HG02885 (cell line): ENCODE results near the gene SERPINB1.
"Not testable (repeated sequence)": the region's sequence is repeated elsewhere in the genome, so short reads cannot be mapped to it uniquely, and the experiment has no call there.

Source experiments
- ATAC-seq: cut with Tn5 transposase; IDR thresholded peaks from one replicate; pipeline ENCODE4 v1.9.1; 2021; ENCODE audit warnings: mild to moderate bottlenecking; ENCODE audit not compliant: unreplicated experiment, poor library complexity

Gene SERPINB1

DNA sequence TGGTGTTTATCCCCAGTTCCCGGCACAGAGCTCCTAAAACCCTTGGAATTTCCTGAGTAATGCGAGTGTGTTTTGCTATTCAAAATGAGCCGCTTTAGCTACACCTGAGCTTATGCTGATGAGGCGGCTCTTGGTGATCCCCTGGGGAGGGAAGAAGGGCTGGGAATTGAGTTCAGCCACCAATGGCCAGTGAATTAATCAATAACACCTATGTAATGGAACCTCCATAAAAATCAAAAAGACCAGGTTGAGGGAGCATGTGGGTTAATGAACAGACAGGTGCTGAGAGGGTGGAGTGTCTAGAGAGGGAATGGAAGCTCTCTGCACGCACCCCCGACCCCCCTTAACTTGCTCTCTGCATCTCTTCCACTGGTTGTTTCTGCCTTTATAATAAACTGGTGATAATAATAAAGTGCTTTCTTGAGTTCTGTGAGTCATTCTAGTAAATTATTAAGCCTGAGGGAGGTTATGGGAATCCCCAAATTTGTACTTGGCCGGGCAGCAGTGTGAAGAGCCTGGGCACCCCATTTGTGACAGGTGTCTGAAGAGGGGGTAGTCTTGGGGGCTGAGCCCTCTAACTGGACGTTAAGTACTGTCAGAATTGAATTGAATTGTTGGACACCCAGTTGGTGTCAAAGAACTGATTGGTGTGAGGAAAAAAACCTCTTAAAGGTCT is 24.6 kb upstream of the SERPINB1 start:
- ATAC-seq = peak; percentile 41

- no peak for ATAC-seq
These were observed 24.1 kb upstream of the SERPINB1 start for GRCh38 chr6:2865694-2866151.

DNA sequence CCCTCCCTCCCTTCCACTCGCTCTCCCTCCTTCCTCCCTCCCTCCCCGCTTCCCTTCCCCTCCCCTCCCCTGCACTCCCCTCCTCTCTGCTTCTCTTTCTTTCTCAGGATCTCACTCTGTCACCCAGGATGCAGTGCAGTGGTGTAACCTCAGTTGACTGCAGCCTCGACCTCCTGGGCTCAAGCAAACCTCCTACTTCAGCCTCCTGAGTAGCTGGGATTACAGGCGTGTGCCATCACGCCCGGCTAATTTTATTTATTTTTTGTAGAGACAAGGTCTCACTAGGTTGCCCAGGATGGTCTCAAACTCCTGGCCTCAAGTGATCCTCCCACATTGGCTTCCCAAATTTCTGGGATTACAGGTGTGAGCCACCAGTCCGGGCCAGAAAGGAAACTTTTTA is 23.6 kb upstream of the SERPINB1 start:
- ATAC-seq = no peak

- ATAC-seq = no peak
These were observed 22.2 kb upstream of the SERPINB1 start for GRCh38 chr6:2863901-2864300.

GRCh38 chr6:2862712-2863181 is 21.1 kb upstream of the SERPINB1 start:
- peak; percentile 56 for ATAC-seq

DNA sequence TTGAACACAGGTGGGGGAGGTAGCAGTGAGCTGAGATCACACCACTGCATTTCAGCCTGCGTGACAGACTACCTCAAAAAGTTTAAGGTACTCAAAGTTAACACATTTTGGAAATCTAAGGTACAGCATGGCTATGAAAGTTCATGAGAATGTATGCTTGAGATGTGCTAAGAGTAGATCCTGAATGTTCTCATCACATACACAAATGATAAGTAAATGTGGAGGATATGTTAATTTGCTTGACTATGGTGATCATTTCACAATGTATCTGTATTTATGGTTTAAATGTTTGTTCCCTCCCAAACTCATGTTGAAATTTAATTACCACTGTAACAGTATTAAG is 20.1 kb upstream of the SERPINB1 start:
- no peak for ATAC-seq

- no peak for ATAC-seq
These were observed 19.6 kb upstream of the SERPINB1 start for GRCh38 chr6:2861060-2861821.

GRCh38 chr6:2860706-2861059 is 19.0 kb upstream of the SERPINB1 start:
- ATAC-seq = not testable (repeated sequence)

DNA sequence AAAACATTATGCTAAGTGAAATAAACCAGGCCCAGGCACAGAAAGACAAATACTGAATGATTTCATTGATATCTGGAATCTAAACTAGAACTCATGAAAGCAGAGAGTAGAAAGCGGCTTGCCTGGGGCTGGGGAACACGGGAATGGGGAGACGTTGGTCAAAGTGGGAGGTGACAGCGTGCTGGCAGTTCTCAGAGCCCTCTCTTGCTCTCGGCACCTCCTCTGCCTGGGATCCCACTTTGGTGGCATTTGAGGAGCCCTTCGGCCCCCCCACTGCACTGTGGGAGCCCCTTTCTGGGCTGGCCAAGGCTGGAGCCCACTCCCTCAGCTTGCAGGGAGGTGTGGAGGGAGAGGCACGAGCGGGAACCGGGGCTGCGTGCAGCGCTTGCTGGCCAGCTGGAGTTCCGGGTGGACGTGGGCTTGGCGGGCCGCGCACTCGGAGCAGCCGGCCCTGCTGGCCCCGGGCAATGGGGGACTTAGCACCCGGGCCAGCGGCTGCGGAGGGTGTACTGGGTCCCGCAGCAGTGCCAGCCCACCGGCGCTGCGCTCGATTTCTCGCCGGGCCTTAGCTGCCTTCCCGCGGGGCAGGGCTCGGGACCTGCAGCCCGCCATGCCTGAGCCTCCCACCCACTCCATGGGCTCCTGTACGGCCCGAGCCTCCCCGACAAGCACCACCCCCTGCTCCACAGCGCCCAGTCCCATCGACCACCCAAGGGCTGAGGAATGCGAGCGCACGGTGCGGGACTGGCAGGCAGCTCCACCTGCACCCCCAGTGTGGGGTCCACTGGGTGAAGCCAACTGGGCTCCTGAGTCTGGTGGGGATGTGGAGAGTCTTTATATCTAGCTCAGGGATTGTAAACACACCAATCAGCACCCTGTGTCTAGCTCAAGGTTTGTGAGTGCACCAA is 18.4 kb upstream of the SERPINB1 start:
- not testable (repeated sequence) for ATAC-seq

GRCh38 chr6:2859185-2859700 is 17.6 kb upstream of the SERPINB1 start:
- ATAC-seq = no peak

DNA sequence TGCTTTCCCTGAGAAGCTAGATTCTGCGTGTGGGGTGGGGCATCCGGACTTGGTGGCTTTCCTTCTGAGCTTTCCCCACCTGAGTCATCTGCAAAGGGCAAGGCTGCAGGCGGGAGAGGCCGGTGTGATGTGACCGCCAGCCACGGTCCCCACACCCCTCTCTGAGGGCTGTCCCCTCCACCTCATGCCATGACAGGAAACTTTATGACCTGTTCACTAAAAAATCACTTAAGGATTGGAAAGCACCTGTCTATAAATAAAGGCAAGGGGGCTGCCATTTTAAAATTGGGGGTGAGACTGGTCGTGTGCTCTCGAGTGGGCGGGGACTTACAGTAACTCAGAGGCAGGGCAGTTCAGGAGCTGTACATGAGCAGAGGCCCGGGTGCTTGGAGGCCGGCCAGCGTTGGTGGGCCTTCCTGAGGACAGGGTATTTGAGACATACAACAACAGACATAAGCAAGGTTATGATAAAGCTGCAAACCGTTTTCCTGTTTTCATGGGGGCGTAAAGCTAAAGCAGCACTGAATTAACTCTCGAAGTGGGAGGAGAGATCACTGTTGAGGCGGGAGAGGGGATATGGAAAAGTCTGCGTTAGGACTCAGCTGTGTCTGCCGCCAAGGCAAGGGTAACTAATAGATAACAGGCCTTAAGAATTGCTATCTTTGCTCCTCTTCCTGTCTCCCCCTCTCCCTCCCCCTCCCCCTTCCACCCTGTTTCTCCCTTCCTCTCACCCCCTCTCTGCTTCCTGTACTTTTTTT is 16.1 kb upstream of the SERPINB1 start:
- peak; percentile 54 for ATAC-seq

- no peak for ATAC-seq
These were observed 15.5 kb upstream of the SERPINB1 start for GRCh38 chr6:2857185-2857579.

DNA sequence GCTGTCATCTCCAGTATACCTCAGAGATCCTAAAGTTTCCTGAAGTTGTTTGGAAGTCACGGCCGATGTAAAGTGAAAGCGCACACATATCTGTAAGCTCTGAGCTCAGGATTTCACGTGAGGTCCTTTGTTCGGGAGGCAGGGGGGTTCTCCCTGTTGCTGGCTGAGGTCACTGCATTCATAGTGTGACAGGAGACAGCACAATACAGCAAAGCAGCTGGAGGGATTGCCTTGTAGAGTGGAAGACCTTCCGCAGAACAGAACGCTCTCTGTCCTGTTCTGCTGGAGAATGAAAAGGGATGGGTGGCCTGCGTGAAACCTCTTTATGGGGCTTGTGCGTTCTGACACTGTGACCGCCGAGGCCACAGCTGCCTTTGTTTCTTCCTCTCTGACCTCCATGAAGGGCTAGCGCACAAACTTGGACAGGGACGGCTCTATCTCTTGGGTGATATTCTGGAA is 13.4 kb upstream of the SERPINB1 start:
- no peak for ATAC-seq

DNA sequence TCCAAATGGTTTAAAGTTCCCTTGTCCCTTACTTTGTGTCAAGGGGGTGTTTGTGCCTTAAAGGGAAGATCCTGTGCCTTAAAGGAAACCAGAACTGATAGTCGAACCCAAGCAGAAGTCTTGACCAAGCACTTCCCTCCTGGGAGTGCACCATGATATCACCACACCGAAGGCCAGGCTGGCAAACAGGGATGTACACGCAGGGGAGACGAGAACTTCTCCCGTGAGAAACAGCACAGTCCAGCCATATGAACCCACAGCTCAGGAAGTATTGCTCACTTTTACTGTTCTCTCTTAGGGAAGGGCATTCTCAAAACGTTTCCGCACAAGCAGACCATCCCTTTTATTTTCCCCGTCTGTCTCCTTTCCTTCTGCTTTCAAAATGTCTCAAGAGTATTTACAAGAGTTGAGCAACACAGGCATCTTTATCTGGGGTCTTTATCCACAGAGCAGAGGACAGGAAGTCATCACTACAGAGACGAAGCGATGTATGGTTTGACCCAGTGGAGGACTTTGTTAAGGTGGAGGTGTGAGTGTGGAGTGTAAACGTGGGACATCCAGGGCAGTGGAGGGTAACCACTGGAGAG is 12.8 kb upstream of the SERPINB1 start:
- ATAC-seq = no peak

DNA sequence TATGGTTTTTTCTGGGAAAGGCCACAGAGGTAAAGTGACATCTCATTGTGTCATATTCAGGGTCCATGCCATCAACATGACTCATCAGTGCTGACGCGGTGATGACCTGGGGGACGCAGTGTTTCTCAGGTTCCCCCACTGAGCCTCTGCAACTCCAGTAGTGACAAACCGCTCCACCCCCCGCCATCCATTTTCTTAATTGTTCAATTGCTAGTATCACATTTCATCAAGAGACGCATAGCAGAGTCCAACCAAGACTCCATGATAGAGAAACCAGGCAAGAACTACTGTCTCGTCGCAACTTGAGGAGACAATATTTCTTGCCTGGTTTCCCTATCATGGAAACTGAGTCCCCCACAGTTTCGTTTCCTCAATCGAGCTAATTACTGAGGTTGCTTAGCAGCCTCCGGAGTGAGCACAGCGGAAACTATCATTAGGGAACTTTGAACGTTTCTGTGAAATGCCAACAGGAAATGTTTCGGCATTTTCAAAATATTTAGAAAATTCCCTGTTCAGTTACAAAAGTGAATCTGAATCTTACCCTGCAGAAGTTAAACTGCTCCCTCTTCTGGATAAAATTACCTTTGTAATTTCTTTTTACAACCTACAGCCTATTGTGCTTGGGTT is 12.2 kb upstream of the SERPINB1 start:
- peak; percentile 24 for ATAC-seq

DNA sequence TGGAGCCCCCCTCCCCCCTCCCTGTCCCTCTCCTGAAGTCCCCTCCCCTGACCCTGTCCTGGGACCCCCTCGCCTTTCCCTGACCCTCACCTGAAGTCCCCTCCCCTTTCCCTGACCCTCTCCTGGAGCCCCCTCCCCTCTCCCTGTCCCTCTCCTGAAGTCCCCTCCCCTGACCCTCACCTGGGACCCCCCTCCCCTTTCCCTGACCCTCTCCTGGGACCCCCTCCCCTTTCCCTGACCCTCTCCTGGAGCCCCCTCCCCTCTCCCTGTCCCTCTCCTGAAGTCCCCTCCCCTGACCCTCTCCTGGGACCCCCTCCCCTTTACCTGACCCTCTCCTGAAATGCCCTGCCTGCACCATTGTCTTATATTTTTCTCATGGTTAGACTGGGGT is 11.7 kb upstream of the SERPINB1 start:
- ATAC-seq = not testable (repeated sequence)

DNA sequence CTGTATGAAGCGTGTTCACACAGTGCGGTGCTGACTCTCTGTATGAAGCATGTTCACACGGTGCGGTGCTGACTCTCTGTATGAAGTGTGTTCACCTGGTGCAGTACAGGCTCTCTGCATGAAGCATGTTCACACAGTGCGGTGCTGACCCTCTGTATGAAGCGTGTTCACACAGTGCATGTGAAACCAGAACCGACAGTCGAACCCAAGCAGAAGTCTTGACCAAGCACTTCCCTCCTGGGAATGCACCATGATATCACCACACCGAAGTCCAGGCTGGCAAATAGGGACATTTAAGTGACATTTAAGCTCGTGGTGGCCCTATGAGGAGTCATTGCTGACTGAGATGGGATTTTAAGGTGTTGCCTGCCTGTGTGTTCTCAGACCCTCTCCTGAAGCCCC is 11.3 kb upstream of the SERPINB1 start:
- no peak for ATAC-seq

- no peak for ATAC-seq
These were observed 10.8 kb upstream of the SERPINB1 start for GRCh38 chr6:2852514-2852855.
